NT2/D1 (cell line): ENCODE results near the gene ENGASE.

Experiments
- YY1 ChIP-seq: IDR thresholded peaks from 2 replicates; pipeline ENCODE4 v1.6.1; 2011; ENCODE audit not compliant: insufficient read length, insufficient read depth
- ZNF274 ChIP-seq: IDR thresholded peaks from 2 replicates; pipeline ENCODE4 v1.6.1; 2011; ENCODE audit warnings: mild to moderate bottlenecking, low read depth, low read length

DNA sequence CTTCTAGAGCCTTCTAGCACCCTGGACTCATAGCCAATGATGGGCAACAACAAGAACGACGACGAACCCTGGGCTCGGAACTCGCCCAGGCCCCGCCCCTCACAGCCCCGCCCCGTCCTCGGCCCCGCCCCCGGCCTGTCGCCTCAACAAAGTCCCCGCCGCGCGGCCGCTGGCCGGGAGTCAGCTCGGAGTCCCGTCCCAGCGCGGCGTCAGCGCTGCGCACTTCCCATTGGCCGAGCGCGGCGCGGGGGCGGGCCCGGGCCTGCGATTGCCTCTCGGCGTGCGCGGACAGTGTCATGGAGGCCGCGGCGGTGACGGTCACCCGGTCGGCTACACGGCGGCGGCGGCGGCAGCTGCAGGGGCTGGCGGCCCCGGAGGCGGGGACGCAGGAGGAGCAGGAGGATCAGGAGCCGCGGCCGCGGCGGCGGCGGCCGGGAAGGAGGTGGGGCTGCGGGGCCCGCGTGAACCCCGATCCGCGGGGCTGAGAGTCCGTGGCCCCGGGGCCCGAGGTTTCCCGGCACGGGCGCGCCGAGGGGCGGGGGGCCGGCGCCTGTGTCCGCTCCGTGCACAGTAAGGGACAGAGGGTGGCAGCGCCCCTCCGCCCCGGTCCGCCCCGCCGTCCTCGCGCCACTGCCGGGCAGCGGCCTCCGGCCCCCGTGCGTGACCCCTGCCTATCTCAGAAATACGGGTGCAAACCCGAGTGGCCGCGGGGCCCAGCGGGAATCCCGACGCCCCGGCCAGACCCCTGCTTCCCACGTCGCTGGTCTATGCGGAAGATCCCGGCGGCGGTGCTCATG is at the start of gene ENGASE:
- peak; percentile 18 for TF ChIP-seq YY1
- TF ChIP-seq ZNF274, result no peak
